GM23248 (cell line): ENCODE data around the gene GDF11.

ENCODE experiments used
- EZH2 ChIP-seq: fragments of 200-600 bp; sonication (generic); IDR thresholded peaks from 2 replicates; pipeline ENCODE4 v1.6.1; 2018; ENCODE audit warnings: antibody characterized with exemption, mild to moderate bottlenecking; ENCODE audit not compliant: insufficient read depth, poor library complexity, severe bottlenecking
- EZH2phosphoT487 ChIP-seq: fragments of 200-600 bp; sonication (generic); IDR thresholded peaks from 2 replicates; pipeline ENCODE4 v1.6.1; 2018; ENCODE audit warnings: antibody characterized with exemption, moderate library complexity, mild to moderate bottlenecking, low read depth; ENCODE audit not compliant: insufficient read depth

DNA sequence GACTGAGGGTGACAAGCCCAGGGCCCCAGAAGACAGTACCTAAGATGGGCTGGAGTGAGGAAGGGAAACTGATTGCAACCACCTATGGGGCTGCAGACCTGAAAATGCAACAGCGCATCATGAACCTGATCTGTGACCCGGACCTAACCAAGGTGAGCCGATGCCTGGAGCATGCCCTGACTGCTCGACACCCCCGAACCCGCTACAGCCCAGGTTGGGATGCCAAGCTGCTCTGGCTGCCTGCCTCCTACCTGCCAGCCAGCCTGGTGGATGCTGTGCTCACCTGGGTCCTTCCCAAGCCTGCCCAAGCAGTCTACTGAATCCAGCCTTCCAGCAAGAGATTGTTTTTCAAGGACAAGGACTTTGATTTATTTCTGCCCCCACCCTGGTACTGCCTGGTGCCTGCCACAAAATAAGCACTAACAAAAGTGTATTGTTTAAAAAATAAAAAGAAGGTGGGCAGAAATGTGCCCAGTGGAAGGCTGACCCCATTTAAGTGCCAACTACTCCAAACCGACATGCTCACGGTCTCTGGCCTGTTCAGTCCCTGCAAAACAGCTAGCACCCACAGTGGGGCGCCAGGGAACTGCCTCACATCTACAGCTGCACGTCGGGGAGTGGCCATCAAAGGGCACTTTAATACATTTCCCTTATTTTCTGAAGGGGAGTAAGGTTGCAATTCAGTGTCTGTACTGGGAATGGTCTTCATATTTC, 18.5 kb upstream of the GDF11 start:
- TF ChIP-seq EZH2, result no peak
- TF ChIP-seq EZH2phosphoT487, result no peak
